Suprapubic skin (tissue), 4 donors: ENCODE data around the gene ERCC2.

Experiments
- EP300 ChIP-seq: sonication (generic); formaldehyde crosslinking; IDR thresholded peaks from one replicate; pipeline ENCODE4 v1.6.1; 2017; ENCODE audit warnings: antibody characterized with exemption
- POLR2A ChIP-seq, 2 donors: fragments of 450-650 bp; IDR thresholded peaks; one replicate each; pipeline ENCODE4 v1.6.1; 2017; ENCODE audit warnings: antibody characterized with exemption in 2 of 2, mild to moderate bottlenecking in 2 of 2, moderate library complexity in 2 of 2
- POLR2AphosphoS5 ChIP-seq, 3 donors: sonication (generic); formaldehyde crosslinking; IDR thresholded peaks; one replicate each; pipeline ENCODE4 v1.6.1; 2017; ENCODE audit warnings: antibody characterized with exemption in 3 of 3
- TF ChIP-seq, protein P1 (sequence below), 2 donors: fragments of 200-600 bp in 1 of 2; fragments of 450-650 bp in 1 of 2; sonication (generic) in 1 of 2; IDR thresholded peaks; one replicate each; pipeline ENCODE4 v1.5.1; 2016 to 2019; ENCODE audit warnings: antibody characterized with exemption in 2 of 2, mild to moderate bottlenecking in 1 of 2, moderate library complexity in 1 of 2

DNA sequence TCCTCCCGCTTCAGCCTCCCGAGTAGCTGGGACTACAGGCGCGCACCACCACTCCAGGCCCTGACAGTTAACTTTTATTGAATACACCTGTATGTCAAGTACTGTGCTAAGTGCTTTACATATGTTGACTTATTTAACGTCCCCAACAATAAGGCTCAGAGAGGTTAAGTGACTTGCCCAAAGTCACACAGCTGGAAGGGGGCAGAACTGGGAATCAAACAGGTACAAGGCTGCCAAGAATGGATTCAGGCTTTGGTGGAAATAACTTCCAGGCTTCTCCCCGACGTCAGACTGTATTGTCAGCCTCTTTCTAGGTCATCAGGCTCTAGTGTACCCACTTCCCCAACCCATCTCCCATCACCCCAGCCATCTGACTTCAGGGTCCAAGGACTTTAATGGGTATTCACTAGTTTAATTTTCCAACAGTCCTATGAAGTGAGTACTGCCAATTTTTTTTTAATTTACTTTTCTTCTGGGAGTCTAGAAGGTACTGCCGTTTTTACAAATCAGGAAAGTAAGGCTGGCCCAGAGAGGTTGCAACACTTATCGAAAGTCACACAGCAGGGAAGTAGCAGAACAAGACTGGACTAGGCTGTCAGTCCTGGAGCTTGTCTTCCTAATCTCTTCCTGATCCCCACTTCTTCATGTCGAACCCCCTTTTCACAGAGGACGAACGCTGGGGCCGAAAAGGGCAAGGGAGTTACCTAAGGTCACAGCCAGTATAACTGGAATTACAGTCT, 42.8 kb downstream of the ERCC2 start:
- TF ChIP-seq, protein P1, sequence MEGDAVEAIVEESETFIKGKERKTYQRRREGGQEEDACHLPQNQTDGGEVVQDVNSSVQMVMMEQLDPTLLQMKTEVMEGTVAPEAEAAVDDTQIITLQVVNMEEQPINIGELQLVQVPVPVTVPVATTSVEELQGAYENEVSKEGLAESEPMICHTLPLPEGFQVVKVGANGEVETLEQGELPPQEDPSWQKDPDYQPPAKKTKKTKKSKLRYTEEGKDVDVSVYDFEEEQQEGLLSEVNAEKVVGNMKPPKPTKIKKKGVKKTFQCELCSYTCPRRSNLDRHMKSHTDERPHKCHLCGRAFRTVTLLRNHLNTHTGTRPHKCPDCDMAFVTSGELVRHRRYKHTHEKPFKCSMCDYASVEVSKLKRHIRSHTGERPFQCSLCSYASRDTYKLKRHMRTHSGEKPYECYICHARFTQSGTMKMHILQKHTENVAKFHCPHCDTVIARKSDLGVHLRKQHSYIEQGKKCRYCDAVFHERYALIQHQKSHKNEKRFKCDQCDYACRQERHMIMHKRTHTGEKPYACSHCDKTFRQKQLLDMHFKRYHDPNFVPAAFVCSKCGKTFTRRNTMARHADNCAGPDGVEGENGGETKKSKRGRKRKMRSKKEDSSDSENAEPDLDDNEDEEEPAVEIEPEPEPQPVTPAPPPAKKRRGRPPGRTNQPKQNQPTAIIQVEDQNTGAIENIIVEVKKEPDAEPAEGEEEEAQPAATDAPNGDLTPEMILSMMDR (IDR thresholded peaks at IDR 0.05): no peak
- TF ChIP-seq EP300 (no peak), POLR2A (IDR thresholded peaks at IDR 0.05) (no peak), POLR2AphosphoS5 (IDR thresholded peaks at IDR 0.05) (no peak)
